Measurements from ENCODE around the gene TSPAN4. TPM values are rescaled to one million over a fixed set of nuclear protein-coding genes. Genes with fewer than 3 reads are reported as not detected.

Gene TSPAN4
- total and polyA plus RNA-seq, 2 of the 13 experiments (the other 11 are each of a cell fraction or from before 2014, with no cell fraction given), result 31.7 to 68.3 TPM

DNA sequence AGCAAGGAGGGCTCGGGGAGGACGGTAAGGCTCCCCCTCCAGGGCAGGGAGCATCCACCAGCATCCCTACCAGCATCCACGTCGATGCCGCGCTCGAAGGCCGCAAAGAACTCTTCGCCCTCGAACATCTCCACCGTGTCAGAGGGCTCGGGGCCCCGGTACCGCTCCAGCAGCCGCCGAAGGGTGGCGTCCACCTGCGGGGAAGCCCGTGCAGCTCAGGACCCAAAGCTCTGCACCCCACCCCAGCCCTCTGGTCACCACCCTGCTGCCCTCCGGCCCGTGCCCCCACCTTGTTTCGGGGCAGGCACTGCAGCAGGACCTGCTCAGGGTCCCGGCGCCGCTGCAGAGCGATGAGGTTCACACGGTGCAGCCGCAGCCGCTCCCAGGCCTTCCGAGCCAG is 42.2 kb upstream of the TSPAN4 start:
- DNase-seq (ENCODE audit: low spot score) (no peak), FAIRE-seq (no peak), ATAC-seq (no peak)

More for the DNA sequence above, 42.2 kb upstream of the TSPAN4 start:
- peaks cover 7 to 8% of the 10 kb centered on the region in 2 experiments; a peak in 3 of 5 replicates for H3K36me3 ChIP-seq (replicated peaks in 1 of 2; ENCODE audit: control insufficient read depth in 1 of 2, insufficient read depth in 2 of 2, low read length in 2 of 2)
- intact Hi-C loops (cut with micrococcal nuclease; ENCODE audit: unreplicated experiment) (no loop called here), in situ Hi-C loops (cut with HindIII; ENCODE audit: extremely low pct_ligation_motif_present, low pct_unique_long_range_greater_than_20kb) (no loop called here)
- CTCF ChIA-PET (ENCODE audit: low intra/inter-chr PET ratio, low total read pairs), result no interaction called here
- peaks cover 18% of the 10 kb centered on the region for H3K79me2 ChIP-seq (ENCODE audit: insufficient read depth, low read length)
- no peaks in the 10 kb centered on the region for H3K9me3 ChIP-seq (ENCODE audit: low read length)
- POLR2A ChIA-PET, result no interaction called here
- 90% methylated on average over 27 of the region's 30 CpGs for WGBS (ENCODE audit: low lambda C conversion rate)
- no peak overlapping the region for H3K27ac ChIP-seq (ENCODE audit: extremely low read length, insufficient read depth, low read length)
- H3K4me1 ChIP-seq (ENCODE audit: insufficient read depth, low read length), result peaks cover 16% of the 10 kb centered on the region
- no peak overlapping the region for H3K4me3 ChIP-seq (replicated peaks in 1 of 3; ENCODE audit: insufficient read depth in 1 of 3, low read depth in 2 of 3, low read length in 3 of 3)
- no peak overlapping the region for H3K4me2 ChIP-seq (ENCODE audit: low read depth, low read length)
- BruUV-seq (replicated peaks), result no TSS peak
- no peak for TF ChIP-seq SYNCRIP (IDR thresholded peaks at IDR 0.05; ENCODE audit: insufficient read depth, low read depth, low read length)
- TF ChIP-seq GFI1 (CRISPR knock-in tag; IDR thresholded peaks at IDR 0.05; ENCODE audit: borderline replicate concordance), result no peak
- TF ChIP-seq MXI1 (IDR thresholded peaks at IDR 0.05; ENCODE audit: borderline replicate concordance, low read depth, low read length), result no peak
- TF ChIP-seq CCDC6 (CRISPR knock-in tag; IDR thresholded peaks at IDR 0.05), result no peak
- TF ChIP-seq, protein P1, sequence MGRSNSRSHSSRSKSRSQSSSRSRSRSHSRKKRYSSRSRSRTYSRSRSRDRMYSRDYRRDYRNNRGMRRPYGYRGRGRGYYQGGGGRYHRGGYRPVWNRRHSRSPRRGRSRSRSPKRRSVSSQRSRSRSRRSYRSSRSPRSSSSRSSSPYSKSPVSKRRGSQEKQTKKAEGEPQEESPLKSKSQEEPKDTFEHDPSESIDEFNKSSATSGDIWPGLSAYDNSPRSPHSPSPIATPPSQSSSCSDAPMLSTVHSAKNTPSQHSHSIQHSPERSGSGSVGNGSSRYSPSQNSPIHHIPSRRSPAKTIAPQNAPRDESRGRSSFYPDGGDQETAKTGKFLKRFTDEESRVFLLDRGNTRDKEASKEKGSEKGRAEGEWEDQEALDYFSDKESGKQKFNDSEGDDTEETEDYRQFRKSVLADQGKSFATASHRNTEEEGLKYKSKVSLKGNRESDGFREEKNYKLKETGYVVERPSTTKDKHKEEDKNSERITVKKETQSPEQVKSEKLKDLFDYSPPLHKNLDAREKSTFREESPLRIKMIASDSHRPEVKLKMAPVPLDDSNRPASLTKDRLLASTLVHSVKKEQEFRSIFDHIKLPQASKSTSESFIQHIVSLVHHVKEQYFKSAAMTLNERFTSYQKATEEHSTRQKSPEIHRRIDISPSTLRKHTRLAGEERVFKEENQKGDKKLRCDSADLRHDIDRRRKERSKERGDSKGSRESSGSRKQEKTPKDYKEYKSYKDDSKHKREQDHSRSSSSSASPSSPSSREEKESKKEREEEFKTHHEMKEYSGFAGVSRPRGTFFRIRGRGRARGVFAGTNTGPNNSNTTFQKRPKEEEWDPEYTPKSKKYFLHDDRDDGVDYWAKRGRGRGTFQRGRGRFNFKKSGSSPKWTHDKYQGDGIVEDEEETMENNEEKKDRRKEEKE (IDR thresholded peaks at IDR 0.05), result no peak
- no peak for TF ChIP-seq RXRA (CRISPR knock-in tag; IDR thresholded peaks at IDR 0.05)
- no peaks in the 10 kb centered on the region for H4K20me1 ChIP-seq (ENCODE audit: insufficient read depth, low read length)
- H2AFZ ChIP-seq (ENCODE audit: low read length), result no peak overlapping the region
- H3K9ac ChIP-seq (ENCODE audit: insufficient read depth, low read depth, low read length), result no peak overlapping the region
- H3K27me3 ChIP-seq (ENCODE audit: control insufficient read depth in 1 of 2, insufficient read depth in 2 of 2, low read length in 2 of 2), result no peaks in the 10 kb centered on the region; a peak in 1 of 5 replicates
